ENCODE measurements around the gene KCNQ1. TPM values are rescaled to one million over a fixed set of nuclear protein-coding genes. Genes with fewer than 3 reads are reported as not detected.

Gene KCNQ1
- polyA plus RNA-seq, 1 of the 3 experiments (the other 2 are of a cell fraction), result 0.05 TPM

- DNase-seq, result no peak
- Histone ChIP-seq H3K79me2 (ENCODE audit: insufficient read depth) (no peaks in the 10 kb centered on the region), H2AFZ (ENCODE audit: low read depth) (no peak overlapping the region), H3K27ac (ENCODE audit: low read depth in 2 of 2, low read length in 1 of 2) (peak overlapping the region in 1 of 2 experiments; percentile 78; a peak in 2 of 4 replicates), H3K9me2 (no peaks in the 10 kb centered on the region), H3K27me3 (ENCODE audit: insufficient read depth) (no peaks in the 10 kb centered on the region), H3K36me3 (replicated peaks in 1 of 2; ENCODE audit: control insufficient read depth in 1 of 2, insufficient read depth in 2 of 2, low read length in 1 of 2) (no peaks in the 10 kb centered on the region), H3K4me2 (no peak overlapping the region), H3K4me3 (ENCODE audit: low read depth in 2 of 2, low read length in 1 of 2) (no peak overlapping the region), H3F3A (replicated peaks; ENCODE audit: insufficient read depth) (no peaks in the 10 kb centered on the region), H3K9ac (no peak overlapping the region), H4K20me1 (ENCODE audit: insufficient read depth) (no peaks in the 10 kb centered on the region), H3K9me3 (no peaks in the 10 kb centered on the region), H3K4me1 (ENCODE audit: control insufficient read depth in 1 of 2, insufficient read depth in 2 of 2, low read depth in 1 of 2, low read length in 1 of 2) (peaks cover 0 to 52% of the 10 kb centered on the region in 2 experiments; a peak in 1 of 4 replicates)
- TF ChIP-seq TCF12 (IDR thresholded peaks at IDR 0.05) (no peak), EP300 (IDR thresholded peaks at IDR 0.05; ENCODE audit: borderline replicate concordance in 1 of 2, low read depth in 1 of 2, low read length in 1 of 2) (no peak), PBX3 (IDR thresholded peaks at IDR 0.05) (no peak), ELF1 (IDR thresholded peaks at IDR 0.05) (no peak), SIN3A (IDR thresholded peaks at IDR 0.05; ENCODE audit: borderline replicate concordance, low read depth, low read length) (no peak), FOXJ3 (CRISPR knock-in tag; IDR thresholded peaks at IDR 0.05) (no peak; the same call in 1 of the 2 replicates), CTCF (IDR thresholded peaks at IDR 0.05) (no peak), MXI1 (IDR thresholded peaks at IDR 0.05; ENCODE audit: low read depth, low read length) (no peak), ZBTB33 (IDR thresholded peaks at IDR 0.05; ENCODE audit: borderline replicate concordance, low read depth) (no peak), FOSL2 (IDR thresholded peaks at IDR 0.05; ENCODE audit: borderline replicate concordance, low read depth) (no peak), MEF2A (IDR thresholded peaks at IDR 0.05; ENCODE audit: borderline replicate concordance, low read depth) (no peak)
- WGBS (ENCODE audit: low lambda C conversion rate), result 77% methylated on average over 20 of the region's 33 CpGs
- POLR2A ChIA-PET, result interaction anchor here (1.0 to 1.6 kb wide), 2 partner anchors 196 to 256 kb away, joined by 3 to 4 read pairs; no protein-coding TSS in a partner anchor
- CTCF ChIA-PET, result interaction anchor here (0.8 to 1.8 kb wide), 3 partner anchors 52 to 305 kb away, joined by 3 to 7 read pairs (median 4); no protein-coding TSS in a partner anchor
Measured at GRCh38 chr11:2582946-2583604, 138.3 kb downstream of the KCNQ1 start.

GRCh38 chr11:2583605-2583958, 138.8 kb downstream of the KCNQ1 start:
- no peaks in the 10 kb centered on the region for H3K79me2 ChIP-seq (ENCODE audit: insufficient read depth)
- H3K4me2 ChIP-seq, result no peak overlapping the region
- H3K4me3 ChIP-seq (ENCODE audit: low read depth in 2 of 2, low read length in 1 of 2), result no peak overlapping the region
- H3K9ac ChIP-seq, result no peak overlapping the region
- H3K27me3 ChIP-seq (ENCODE audit: insufficient read depth), result no peaks in the 10 kb centered on the region
- H3K27ac ChIP-seq (ENCODE audit: low read depth in 2 of 2, low read length in 1 of 2), result no peak overlapping the region; a peak in 1 of 4 replicates
- no peaks in the 10 kb centered on the region for H3K9me3 ChIP-seq
- ChIA-PET POLR2A (no interaction called here), CTCF (no interaction called here)
- peaks cover 0 to 57% of the 10 kb centered on the region in 2 experiments; a peak in 1 of 4 replicates for H3K4me1 ChIP-seq (ENCODE audit: control insufficient read depth in 1 of 2, insufficient read depth in 2 of 2, low read depth in 1 of 2, low read length in 1 of 2)
- H3F3A ChIP-seq (replicated peaks; ENCODE audit: insufficient read depth), result no peaks in the 10 kb centered on the region
- H3K9me2 ChIP-seq, result no peaks in the 10 kb centered on the region
- no peaks in the 10 kb centered on the region for H3K36me3 ChIP-seq (replicated peaks in 1 of 2; ENCODE audit: control insufficient read depth in 1 of 2, insufficient read depth in 2 of 2, low read length in 1 of 2)
- 70% methylated on average over 5 of the region's 6 CpGs for WGBS (ENCODE audit: low lambda C conversion rate)
- TF ChIP-seq CTCF (IDR thresholded peaks at IDR 0.05) (no peak), SMC3 (IDR thresholded peaks at IDR 0.05; ENCODE audit: low read depth, low read length) (no peak), GATA2 (CRISPR knock-in tag; IDR thresholded peaks at IDR 0.05) (no peak), FOXJ3 (CRISPR knock-in tag; IDR thresholded peaks at IDR 0.05) (no peak), JUND (IDR thresholded peaks at IDR 0.05) (no peak), MAX (IDR thresholded peaks at IDR 0.05; ENCODE audit: low read depth) (no peak)
- H2AFZ ChIP-seq (ENCODE audit: low read depth), result no peak overlapping the region
- H4K20me1 ChIP-seq (ENCODE audit: insufficient read depth), result no peaks in the 10 kb centered on the region
- DNase-seq, result peak; percentile 20

Data from SK-N-SH (cell line).